ENCODE data around the gene APBB2. TPM values are rescaled to one million over a fixed set of nuclear protein-coding genes. Genes with fewer than 3 reads are reported as not detected.

The APBB2 gene
- total and polyA plus RNA-seq, 2 of the 8 experiments (the other 6 are each of a cell fraction or from before 2014, with no cell fraction given), result 58.7 to 59.4 TPM

DNA sequence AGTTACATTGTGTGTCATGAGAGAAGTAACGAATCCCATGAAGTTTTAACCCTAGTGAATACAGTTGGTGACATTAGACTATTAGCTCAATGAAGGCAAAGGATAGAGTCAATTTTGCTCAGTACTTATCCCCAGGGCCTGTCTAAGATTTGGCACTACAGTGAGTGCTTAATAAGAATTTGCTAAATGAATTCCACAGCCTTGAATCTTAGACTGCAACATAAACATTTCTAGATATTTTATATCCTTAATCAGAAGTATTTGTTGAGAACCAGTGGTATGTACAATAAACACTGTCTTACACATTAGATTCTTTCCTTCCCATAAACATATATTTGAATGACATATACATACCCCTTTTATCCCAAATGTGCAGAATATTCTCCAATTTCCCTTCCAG lies 241.6 kb downstream of the APBB2 start (continued):
- TF ChIP-seq RAD21 (IDR thresholded peaks at IDR 0.05 in 1 of 2, conservative IDR thresholded peaks at IDR 0.05 in 1 of 2; ENCODE audit: low read depth in 2 of 2, low read length in 2 of 2), result no peak
- TF ChIP-seq, protein P1, sequence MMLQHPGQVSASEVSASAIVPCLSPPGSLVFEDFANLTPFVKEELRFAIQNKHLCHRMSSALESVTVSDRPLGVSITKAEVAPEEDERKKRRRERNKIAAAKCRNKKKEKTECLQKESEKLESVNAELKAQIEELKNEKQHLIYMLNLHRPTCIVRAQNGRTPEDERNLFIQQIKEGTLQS (IDR thresholded peaks at IDR 0.05; ENCODE audit: insufficient read depth, low read depth, low read length), result no peak

Data from H1 (cell line).